ENCODE measurements around the gene EDA.

The EDA gene

DNA sequence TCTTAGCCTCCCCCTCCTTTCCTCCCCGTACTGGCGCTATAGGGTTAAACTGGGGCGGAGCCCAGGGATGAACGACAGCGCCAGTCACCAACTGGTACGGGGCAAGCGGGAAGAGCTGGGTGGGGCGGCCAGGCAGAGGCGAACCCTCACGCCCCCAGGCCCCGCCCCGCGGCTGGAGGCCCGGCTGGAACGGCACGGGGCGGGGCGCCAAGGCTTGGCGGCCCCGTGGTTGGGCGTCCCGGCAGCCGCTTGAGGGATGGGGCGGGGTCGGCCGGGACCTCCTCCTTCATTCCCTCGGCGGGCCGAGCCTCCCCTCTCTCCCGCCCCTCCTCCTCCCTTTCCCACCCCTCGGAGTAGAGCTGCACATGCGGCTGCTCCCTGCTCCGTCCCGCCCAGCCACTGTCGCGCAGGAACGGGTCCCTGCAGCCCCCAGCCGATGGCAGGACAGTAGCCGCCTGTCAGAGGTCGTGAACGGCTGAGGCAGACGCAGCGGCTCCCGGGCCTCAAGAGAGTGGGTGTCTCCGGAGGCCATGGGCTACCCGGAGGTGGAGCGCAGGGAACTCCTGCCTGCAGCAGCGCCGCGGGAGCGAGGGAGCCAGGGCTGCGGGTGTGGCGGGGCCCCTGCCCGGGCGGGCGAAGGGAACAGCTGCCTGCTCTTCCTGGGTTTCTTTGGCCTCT lies at the start of gene EDA:
Gene EDA, plus strand, starts transcription at position 335 of the 678 bp plus-strand sequence.
- no peaks in the 10 kb centered on the region for H3K4me1 ChIP-seq (ENCODE audit: control insufficient read depth, insufficient read depth, low read length)
- peak within 1 kb of the TSS; percentile 76 for H3K4me3 ChIP-seq (ENCODE audit: low read length)
- H3K36me3 ChIP-seq (ENCODE audit: control insufficient read depth, insufficient read depth, low read length, severe bottlenecking) = no peaks in the 10 kb centered on the region
- no peaks in the 10 kb centered on the region for H3K9me3 ChIP-seq (ENCODE audit: control insufficient read depth, low read length)
- peaks cover 32% of the 10 kb centered on the region for H3K27me3 ChIP-seq (replicated peaks; ENCODE audit: control insufficient read depth, insufficient read depth, low read length)
- H3K9ac ChIP-seq (ENCODE audit: low read length) = no peak within 1 kb of the TSS
- peak; percentile 72 for DNase-seq (ENCODE audit: low read depth)

DNA sequence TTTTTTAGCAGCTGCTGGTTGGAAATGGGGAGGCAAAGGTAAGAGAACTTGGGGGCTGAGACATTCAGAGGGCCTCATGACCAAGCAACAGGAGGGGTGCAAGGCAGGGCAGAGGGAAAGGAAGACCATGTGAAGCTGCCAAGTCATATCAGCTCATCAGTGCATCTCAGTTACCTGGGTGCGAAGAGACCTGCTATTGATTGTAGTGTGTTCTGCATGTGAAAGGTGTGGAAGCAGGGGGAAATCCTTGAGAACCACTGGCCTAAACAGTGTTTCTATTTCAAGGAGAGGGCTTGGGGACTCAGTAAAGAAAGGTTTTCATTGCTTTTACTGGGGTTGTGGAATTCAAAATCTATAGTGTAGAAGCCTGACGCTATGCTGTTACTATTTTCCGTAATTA lies 47.1 kb upstream of the EDA start:
- H3K9me3 ChIP-seq (ENCODE audit: control insufficient read depth, low read length) = peaks cover 18% of the 10 kb centered on the region
- no peak for DNase-seq (ENCODE audit: low read depth)
- no peaks in the 10 kb centered on the region for H3K4me1 ChIP-seq (ENCODE audit: control insufficient read depth, insufficient read depth, low read length)
- peaks cover 53% of the 10 kb centered on the region for H3K27me3 ChIP-seq (replicated peaks; ENCODE audit: control insufficient read depth, insufficient read depth, low read length)
- H3K4me3 ChIP-seq (ENCODE audit: low read length) = no peak overlapping the region
- no peak overlapping the region for H3K9ac ChIP-seq (ENCODE audit: low read length)
- no peaks in the 10 kb centered on the region for H3K36me3 ChIP-seq (ENCODE audit: control insufficient read depth, insufficient read depth, low read length, severe bottlenecking)

DNA sequence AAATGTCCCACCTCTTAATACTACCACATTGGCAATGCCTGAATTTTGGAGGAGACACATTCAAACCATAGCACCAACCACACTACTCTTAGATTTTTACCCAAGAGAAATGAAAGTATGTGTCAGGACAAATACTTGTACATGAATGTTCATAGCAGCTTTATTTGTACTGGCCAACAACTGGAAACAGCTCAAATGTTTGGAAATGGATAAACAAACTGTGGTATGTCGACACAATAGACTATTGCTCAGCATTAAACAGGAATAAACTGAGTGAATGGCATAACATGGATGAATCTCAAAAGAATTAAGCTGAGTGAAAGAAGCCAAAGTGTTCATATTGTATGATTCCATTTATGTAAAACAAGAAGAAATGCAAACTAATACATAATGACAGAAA lies 18.5 kb upstream of the EDA start:
- Histone ChIP-seq H3K9me3 (ENCODE audit: control insufficient read depth, low read length) (peaks cover 34% of the 10 kb centered on the region), H3K27me3 (replicated peaks; ENCODE audit: control insufficient read depth, insufficient read depth, low read length) (peaks cover 32% of the 10 kb centered on the region), H3K4me1 (ENCODE audit: control insufficient read depth, insufficient read depth, low read length) (no peaks in the 10 kb centered on the region), H3K9ac (ENCODE audit: low read length) (no peak overlapping the region), H3K36me3 (ENCODE audit: control insufficient read depth, insufficient read depth, low read length, severe bottlenecking) (no peaks in the 10 kb centered on the region), H3K4me3 (ENCODE audit: low read length) (no peak overlapping the region)
- no peak for DNase-seq (ENCODE audit: low read depth)

DNA sequence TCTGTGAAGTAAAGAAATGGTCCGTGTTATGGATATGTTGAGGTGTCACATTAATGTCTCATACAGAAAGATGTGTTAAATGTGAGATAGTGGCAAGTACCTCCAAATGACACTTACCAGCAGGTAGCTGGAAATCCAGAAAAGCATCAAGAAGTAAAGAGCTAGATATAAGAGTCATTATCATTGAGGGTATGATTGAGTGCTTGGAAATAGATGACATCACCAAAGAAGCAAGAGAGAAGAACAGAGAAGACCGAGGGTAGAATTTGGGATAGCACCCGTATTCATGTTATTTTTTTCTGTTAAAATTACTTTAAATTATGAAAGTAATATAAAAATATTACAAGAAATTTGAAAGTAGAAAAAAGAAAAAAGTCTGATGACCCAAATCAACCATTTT lies 15.7 kb upstream of the EDA start:
- H3K9ac ChIP-seq (ENCODE audit: low read length) = no peak overlapping the region
- no peak overlapping the region for H3K4me3 ChIP-seq (ENCODE audit: low read length)
- H3K27me3 ChIP-seq (replicated peaks; ENCODE audit: control insufficient read depth, insufficient read depth, low read length) = peaks cover 33% of the 10 kb centered on the region
- H3K4me1 ChIP-seq (ENCODE audit: control insufficient read depth, insufficient read depth, low read length) = no peaks in the 10 kb centered on the region
- H3K36me3 ChIP-seq (ENCODE audit: control insufficient read depth, insufficient read depth, low read length, severe bottlenecking) = no peaks in the 10 kb centered on the region
- DNase-seq (ENCODE audit: low read depth) = no peak
- H3K9me3 ChIP-seq (ENCODE audit: control insufficient read depth, low read length) = peaks cover 26% of the 10 kb centered on the region

DNA sequence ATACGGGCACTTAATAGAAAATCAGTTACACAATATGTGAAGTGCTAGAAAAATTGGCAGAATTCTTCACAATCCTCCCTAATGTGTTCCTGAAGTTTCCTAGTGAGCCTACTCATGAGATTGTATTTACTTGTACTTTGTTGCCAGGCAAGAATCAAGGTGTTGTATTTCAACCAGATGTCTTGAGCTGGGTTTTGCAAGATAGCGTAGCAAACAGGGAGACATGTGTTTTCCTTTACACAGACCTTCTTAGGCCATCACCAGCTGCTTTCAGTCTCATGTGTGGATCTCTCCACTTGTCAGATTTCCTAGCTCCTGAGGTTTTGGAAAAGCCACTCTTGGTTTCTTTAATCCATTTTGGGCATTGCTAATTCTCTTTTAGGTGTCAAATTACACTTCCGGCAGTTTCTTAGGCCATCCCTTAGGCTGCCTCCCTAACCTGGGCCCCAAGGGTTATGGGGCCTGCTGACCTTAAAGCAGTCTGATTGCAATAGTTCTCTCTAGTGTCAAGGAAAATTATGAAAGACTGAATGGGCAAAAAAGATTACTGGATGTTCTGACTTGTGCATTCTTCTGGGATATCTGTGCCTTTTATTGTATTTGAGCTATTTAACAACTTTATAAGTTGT lies 12.2 kb upstream of the EDA start:
- Histone ChIP-seq H3K4me1 (ENCODE audit: control insufficient read depth, insufficient read depth, low read length) (no peaks in the 10 kb centered on the region), H3K9me3 (ENCODE audit: control insufficient read depth, low read length) (peaks cover 19% of the 10 kb centered on the region), H3K36me3 (ENCODE audit: control insufficient read depth, insufficient read depth, low read length, severe bottlenecking) (no peaks in the 10 kb centered on the region), H3K27me3 (replicated peaks; ENCODE audit: control insufficient read depth, insufficient read depth, low read length) (peaks cover 38% of the 10 kb centered on the region), H3K9ac (ENCODE audit: low read length) (no peak overlapping the region), H3K4me3 (ENCODE audit: low read length) (no peak overlapping the region)
- DNase-seq (ENCODE audit: low read depth) = peak; percentile 5

DNA sequence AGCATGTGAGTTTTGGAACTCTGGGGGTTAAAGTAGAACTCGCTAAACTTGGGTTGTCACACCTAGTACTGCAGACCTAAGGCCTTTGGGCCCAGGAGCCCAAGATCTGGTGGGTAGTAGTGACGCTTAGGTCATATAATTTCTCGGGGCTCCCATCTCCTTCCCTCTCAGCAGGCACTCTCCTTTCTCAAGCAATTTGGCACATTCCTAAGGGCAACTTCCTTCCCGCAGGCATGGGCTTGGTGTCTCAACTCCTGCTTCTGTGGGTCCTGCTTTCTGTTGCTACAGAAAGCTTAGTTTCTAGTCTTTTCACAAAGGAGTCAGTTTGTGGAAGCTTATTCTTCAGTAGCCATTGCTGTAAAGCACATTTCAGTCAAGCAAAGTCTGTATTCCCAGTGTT lies 10.4 kb upstream of the EDA start:
- Histone ChIP-seq H3K27me3 (replicated peaks; ENCODE audit: control insufficient read depth, insufficient read depth, low read length) (peaks cover 40% of the 10 kb centered on the region), H3K36me3 (ENCODE audit: control insufficient read depth, insufficient read depth, low read length, severe bottlenecking) (no peaks in the 10 kb centered on the region), H3K9ac (ENCODE audit: low read length) (no peak overlapping the region), H3K9me3 (ENCODE audit: control insufficient read depth, low read length) (peaks cover 7% of the 10 kb centered on the region), H3K4me1 (ENCODE audit: control insufficient read depth, insufficient read depth, low read length) (no peaks in the 10 kb centered on the region), H3K4me3 (ENCODE audit: low read length) (no peak overlapping the region)
- no peak for DNase-seq (ENCODE audit: low read depth)

DNA sequence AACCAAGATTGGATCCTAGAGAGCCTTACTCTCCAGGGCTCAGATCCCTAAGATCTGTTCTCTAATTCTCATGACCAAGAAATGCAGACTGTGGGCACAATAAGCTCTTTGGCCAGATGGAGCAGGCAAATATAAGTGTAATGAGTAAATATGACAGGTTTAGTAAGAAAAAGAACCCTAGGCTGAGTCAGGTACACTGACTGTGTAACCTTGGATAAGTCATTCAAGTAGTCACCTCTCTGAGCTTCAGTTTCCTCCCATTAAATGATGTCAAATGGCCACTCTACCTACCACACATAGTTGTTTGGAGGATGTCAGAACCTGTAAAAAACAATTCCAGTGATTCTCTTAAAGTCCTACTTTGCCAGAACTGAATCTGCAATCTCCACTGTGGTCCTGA lies 8.3 kb upstream of the EDA start:
- Histone ChIP-seq H3K9me3 (ENCODE audit: control insufficient read depth, low read length) (no peaks in the 10 kb centered on the region), H3K27me3 (replicated peaks; ENCODE audit: control insufficient read depth, insufficient read depth, low read length) (peaks cover 27% of the 10 kb centered on the region), H3K4me3 (ENCODE audit: low read length) (no peak overlapping the region), H3K9ac (ENCODE audit: low read length) (no peak overlapping the region), H3K4me1 (ENCODE audit: control insufficient read depth, insufficient read depth, low read length) (no peaks in the 10 kb centered on the region), H3K36me3 (ENCODE audit: control insufficient read depth, insufficient read depth, low read length, severe bottlenecking) (no peaks in the 10 kb centered on the region)
- no peak for DNase-seq (ENCODE audit: low read depth)

DNA sequence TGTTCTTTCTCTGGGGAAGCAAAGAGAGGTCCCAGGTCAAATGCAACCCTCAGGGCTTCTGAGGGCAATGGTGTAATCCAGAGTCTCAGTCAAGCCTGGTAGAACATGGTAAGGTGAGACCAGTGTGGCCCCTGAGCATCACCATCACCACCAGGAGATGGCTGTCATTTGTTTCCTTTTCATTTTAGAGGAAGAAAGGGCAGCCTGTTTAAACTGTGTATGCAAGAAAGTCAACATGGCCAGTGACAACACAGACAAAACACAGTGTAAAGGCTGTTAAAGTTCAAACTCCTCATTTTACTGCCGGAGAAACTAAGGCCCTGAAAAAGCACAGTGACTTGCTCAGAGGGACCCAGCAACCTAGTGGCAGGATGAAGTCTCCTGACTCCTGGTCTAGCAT lies 2.0 kb upstream of the EDA start:
- H3K9ac ChIP-seq (ENCODE audit: low read length) = no peak overlapping the region
- H3K4me1 ChIP-seq (ENCODE audit: control insufficient read depth, insufficient read depth, low read length) = no peaks in the 10 kb centered on the region
- peaks cover 36% of the 10 kb centered on the region for H3K27me3 ChIP-seq (replicated peaks; ENCODE audit: control insufficient read depth, insufficient read depth, low read length)

DNA sequence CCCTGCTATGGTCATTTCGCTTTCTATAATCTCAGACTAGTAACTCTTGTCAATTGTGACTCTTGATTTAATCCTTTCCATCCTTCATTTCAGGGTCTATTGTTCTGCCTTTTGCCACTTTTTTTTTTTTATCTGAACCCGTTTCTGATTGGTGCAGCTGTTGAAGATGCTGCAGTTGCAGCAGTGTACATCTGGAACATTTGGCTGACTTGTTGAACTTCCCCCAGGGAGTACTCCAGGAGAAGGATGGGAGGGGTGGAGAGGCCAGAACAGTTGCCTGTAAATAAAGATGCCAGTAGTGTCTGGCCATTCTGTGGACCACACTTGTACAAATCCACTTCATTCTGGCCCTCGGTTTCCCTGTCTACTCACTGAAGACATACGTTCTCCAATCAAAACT lies 1.0 kb upstream of the EDA start:
- DNase-seq (ENCODE audit: low read depth) = no peak
- no peaks in the 10 kb centered on the region for H3K36me3 ChIP-seq (ENCODE audit: control insufficient read depth, insufficient read depth, low read length, severe bottlenecking)
- no peak overlapping the region for H3K4me3 ChIP-seq (ENCODE audit: low read length)
- no peaks in the 10 kb centered on the region for H3K4me1 ChIP-seq (ENCODE audit: control insufficient read depth, insufficient read depth, low read length)
- H3K9ac ChIP-seq (ENCODE audit: low read length) = no peak overlapping the region
- H3K27me3 ChIP-seq (replicated peaks; ENCODE audit: control insufficient read depth, insufficient read depth, low read length) = peaks cover 31% of the 10 kb centered on the region
- H3K9me3 ChIP-seq (ENCODE audit: control insufficient read depth, low read length) = no peaks in the 10 kb centered on the region

More for the DNA sequence above, 2.0 kb upstream of the EDA start:
- Histone ChIP-seq H3K36me3 (ENCODE audit: control insufficient read depth, insufficient read depth, low read length, severe bottlenecking) (no peaks in the 10 kb centered on the region), H3K9me3 (ENCODE audit: control insufficient read depth, low read length) (no peaks in the 10 kb centered on the region), H3K4me3 (ENCODE audit: low read length) (no peak overlapping the region)
- no peak for DNase-seq (ENCODE audit: low read depth)

DNA sequence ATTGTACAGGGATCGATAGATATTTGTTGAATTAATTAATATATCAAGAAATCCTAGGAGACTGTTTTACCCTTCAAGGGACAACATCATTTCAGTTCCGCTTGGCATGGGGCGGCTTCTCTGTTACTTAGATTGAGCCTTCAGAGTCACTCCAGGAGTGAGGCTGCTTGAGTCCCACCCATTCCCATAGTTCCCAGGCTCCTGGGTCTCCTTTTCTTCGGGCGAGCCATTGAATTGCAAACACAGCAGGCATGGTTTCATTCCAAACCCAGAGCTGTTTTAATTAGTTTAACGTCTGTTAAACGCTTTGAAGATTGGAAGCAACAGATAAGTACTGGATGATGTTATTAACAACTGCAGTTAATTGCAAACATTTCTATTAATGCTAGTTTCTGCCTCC lies 571 bp upstream of the EDA start:
- Histone ChIP-seq H3K4me3 (ENCODE audit: low read length) (peak overlapping the region; percentile 58), H3K27me3 (replicated peaks; ENCODE audit: control insufficient read depth, insufficient read depth, low read length) (peaks cover 32% of the 10 kb centered on the region), H3K4me1 (ENCODE audit: control insufficient read depth, insufficient read depth, low read length) (no peaks in the 10 kb centered on the region), H3K9me3 (ENCODE audit: control insufficient read depth, low read length) (no peaks in the 10 kb centered on the region), H3K36me3 (ENCODE audit: control insufficient read depth, insufficient read depth, low read length, severe bottlenecking) (no peaks in the 10 kb centered on the region), H3K9ac (ENCODE audit: low read length) (no peak overlapping the region)
- DNase-seq (ENCODE audit: low read depth) = no peak

DNA sequence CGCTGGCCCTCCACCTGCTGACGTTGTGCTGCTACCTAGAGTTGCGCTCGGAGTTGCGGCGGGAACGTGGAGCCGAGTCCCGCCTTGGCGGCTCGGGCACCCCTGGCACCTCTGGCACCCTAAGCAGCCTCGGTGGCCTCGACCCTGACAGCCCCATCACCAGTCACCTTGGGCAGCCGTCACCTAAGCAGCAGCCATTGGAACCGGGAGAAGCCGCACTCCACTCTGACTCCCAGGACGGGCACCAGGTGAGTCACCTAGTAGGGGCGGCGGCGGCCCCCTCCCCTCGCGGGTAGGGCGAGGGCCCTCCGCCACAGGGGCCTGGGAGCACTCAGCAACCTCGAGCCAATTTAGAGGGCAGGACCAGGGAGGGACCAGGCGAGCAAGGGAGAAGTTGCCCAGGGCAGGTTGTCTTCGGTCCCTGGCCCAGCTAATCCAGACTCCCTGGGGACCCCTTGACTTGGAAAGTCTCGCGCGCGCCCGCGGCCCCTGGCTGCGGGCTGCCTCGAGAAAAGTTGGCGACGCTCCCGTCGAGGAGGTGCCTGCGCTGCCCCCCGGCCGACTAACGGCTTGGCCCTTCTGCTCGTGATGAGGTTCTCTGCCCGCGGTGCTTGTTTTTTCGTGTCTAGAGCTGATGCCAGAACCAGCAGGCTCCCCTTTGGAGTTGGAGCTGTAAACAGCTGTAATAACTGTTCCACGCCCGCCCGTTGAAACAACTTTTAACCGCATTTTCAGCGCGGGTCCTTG lies 717 bp downstream of the EDA start:
- DNase-seq (ENCODE audit: low read depth) = peak; percentile 3
- Histone ChIP-seq H3K36me3 (ENCODE audit: control insufficient read depth, insufficient read depth, low read length, severe bottlenecking) (no peaks in the 10 kb centered on the region), H3K9ac (ENCODE audit: low read length) (no peak overlapping the region), H3K27me3 (replicated peaks; ENCODE audit: control insufficient read depth, insufficient read depth, low read length) (peaks cover 32% of the 10 kb centered on the region), H3K9me3 (ENCODE audit: control insufficient read depth, low read length) (no peaks in the 10 kb centered on the region), H3K4me3 (ENCODE audit: low read length) (peak overlapping the region; percentile 76), H3K4me1 (ENCODE audit: control insufficient read depth, insufficient read depth, low read length) (no peaks in the 10 kb centered on the region)

Data from adipocyte (in vitro differentiated cells).